IPS DF 19.7 (cell line): ENCODE results near the gene PCDHB11.
"Not testable (repeated sequence)": the region's sequence is repeated elsewhere in the genome, so short reads cannot be mapped to it uniquely, and the experiment has no call there.

ENCODE experiments used
- DNase-seq: peaks from one replicate; pipeline ENCODE4 v3.0.0-alpha.2; 2013; ENCODE audit warnings: low read depth, low spot score

Gene PCDHB11

DNA sequence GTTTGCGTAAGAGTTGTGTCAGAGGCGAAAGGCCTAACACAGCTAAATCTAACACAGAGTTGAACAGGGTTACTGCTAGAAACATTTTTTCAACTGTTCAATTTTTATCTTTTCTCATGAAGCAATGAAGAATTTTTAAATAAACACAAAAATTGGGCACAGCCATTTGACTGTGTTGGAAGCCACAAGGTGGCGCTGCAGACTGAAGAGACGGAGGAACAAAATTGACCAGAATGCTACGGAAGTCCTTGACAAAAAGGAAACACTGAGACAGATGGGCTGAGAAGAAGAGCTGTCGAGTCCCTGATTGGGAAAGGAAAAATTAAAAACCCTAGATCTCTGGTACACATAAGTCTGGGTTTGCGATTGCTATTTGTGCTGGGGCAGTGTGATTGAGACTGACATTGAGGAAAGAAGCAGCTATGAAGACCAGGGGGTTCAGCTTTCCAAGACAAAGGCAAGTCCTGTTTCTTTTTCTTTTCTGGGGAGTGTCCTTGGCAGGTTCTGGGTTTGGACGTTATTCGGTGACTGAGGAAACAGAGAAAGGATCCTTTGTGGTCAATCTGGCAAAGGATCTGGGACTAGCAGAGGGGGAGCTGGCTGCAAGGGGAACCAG lies 12.4 kb upstream of the PCDHB11 start, which contains the start of gene PCDHB9:
TSS of gene PCDHB9 (plus strand) at position 265 of the 616 bp plus-strand sequence. CDS start at position 423, 158 bp downstream.
- DNase-seq: no peak

DNA sequence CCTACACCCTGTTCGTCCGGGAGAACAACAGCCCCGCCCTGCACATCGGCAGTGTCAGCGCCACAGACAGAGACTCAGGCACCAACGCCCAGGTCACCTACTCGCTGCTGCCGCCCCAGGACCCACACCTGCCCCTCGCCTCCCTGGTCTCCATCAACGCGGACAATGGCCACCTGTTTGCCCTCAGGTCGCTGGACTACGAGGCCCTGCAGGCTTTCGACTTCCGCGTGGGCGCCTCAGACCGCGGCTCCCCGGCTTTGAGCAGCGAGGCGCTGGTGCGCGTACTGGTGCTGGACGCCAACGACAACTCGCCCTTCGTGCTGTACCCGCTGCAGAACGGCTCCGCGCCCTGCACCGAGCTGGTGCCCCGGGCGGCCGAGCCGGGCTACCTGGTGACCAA lies 10.7 kb upstream of the PCDHB11 start:
- DNase-seq: not testable (repeated sequence)

DNA sequence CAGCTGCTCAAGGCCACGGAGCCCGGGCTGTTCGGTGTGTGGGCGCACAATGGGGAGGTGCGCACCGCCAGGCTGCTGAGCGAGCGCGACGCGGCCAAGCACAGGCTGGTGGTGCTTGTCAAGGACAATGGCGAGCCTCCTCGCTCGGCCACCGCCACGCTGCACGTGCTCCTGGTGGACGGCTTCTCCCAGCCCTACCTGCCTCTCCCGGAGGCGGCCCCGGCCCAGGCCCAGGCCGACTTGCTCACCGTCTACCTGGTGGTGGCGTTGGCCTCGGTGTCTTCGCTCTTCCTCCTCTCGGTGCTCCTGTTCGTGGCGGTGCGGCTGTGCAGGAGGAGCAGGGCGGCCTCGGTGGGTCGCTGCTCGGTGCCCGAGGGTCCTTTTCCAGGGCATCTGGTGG lies 10.3 kb upstream of the PCDHB11 start:
- not testable (repeated sequence) for DNase-seq

DNA sequence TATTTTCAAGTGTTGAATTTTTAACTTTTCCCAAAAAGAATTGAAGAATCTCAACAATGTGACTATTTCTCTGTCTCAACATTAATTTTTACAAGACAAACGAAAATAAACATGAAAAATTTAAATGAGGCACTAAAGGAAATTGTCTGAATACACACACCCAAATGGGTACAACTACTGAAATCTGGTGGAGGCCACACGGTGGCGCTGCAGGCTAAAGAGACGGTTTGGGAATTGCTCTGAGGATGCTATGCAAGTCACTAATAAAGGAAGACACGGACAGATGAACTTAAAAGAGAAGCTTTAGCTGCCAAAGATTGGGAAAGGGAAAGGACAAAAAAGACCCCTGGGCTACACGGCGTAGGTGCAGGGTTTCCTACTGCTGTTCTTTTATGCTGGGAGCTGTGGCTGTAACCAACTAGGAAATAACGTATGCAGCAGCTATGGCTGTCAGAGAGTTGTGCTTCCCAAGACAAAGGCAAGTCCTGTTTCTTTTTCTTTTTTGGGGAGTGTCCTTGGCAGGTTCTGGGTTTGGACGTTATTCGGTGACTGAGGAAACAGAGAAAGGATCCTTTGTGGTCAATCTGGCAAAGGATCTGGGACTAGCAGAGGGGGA lies 7.2 kb upstream of the PCDHB11 start, which contains the start of gene PCDHB10:
TSS of gene PCDHB10 (plus strand) at position 244 of the 616 bp plus-strand sequence. CDS start at position 444, 200 bp downstream.
- no peak for DNase-seq

DNA sequence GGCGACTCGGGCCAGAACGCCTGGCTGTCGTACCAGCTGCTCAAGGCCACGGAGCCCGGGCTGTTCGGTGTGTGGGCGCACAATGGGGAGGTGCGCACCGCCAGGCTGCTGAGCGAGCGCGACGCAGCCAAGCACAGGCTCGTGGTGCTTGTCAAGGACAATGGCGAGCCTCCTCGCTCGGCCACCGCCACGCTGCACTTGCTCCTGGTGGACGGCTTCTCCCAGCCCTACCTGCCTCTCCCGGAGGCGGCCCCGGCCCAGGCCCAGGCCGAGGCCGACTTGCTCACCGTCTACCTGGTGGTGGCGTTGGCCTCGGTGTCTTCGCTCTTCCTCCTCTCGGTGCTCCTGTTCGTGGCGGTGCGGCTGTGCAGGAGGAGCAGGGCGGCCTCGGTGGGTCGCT lies 5.1 kb upstream of the PCDHB11 start:
- DNase-seq: not testable (repeated sequence)

DNA sequence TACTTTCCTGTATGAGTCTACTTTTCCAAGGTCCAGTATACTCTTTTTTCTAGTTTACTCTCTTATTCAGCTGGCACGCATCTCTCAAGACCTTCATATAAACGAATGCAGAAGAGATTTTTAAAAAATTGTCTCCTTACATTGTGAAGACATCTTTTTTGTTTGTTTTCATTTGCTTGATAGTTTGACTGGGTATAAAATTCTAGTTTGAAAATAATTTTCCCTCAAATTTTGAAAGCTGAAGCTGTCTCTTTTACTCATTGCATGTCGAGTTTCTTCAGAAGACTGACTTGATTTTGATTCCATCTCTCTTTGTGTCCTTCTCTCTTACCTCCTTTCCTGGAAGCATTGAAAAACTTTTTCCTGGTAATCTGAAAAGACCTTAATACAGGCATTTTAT lies 3.1 kb upstream of the PCDHB11 start:
- DNase-seq: no peak

DNA sequence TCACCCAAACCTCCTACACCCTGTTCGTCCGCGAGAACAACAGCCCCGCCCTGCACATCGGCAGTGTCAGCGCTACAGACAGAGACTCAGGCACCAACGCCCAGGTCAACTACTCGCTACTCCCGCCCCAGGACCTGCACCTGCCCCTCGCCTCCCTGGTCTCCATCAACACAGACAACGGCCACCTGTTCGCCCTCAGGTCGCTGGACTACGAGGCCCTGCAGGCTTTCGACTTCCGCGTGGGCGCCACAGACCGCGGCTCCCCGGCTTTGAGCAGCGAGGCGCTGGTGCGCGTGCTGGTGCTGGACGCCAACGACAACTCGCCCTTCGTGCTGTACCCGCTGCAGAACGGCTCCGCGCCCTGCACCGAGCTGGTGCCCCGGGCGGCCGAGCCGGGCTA lies 1.7 kb downstream of the PCDHB11 start:
- DNase-seq: not testable (repeated sequence)

DNA sequence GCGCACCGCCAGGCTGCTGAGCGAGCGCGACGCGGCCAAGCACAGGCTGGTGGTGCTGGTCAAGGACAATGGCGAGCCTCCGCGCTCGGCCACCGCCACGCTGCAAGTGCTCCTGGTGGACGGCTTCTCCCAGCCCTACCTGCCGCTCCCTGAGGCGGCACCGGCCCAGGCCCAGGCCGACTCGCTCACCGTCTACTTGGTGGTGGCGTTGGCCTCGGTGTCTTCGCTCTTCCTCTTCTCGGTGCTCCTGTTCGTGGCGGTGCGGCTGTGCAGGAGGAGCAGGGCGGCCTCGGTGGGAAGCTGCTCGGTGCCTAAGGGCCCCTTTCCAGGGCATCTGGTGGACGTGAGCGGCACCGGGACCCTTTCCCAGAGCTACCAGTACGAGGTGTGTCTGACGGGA lies 2.2 kb downstream of the PCDHB11 start:
- DNase-seq: not testable (repeated sequence)

DNA sequence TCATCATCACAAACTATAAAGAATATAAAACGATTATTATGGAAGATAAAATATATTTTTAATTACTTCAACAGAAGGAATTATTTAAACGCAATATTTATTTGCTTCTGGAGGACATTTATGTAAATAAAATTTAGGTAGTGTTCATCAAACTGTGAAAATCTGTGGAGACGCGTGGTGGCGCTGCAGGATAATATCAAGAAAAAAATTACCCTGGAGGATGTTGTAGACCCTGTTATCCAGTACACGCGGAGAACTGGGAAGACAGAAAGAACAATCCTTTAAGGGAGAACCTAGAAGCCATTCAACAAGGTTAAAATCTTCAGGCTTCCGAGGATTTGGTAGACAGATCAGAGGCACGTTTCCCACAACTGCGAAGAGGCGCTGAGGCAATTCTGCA lies 9.1 kb downstream of the PCDHB11 start, which contains the start of gene PCDHB12:
TSS of gene PCDHB12 (plus strand) at position 242 of the 400 bp plus-strand sequence. CDS start 189 bp downstream, outside the sequence.
- no peak for DNase-seq

DNA sequence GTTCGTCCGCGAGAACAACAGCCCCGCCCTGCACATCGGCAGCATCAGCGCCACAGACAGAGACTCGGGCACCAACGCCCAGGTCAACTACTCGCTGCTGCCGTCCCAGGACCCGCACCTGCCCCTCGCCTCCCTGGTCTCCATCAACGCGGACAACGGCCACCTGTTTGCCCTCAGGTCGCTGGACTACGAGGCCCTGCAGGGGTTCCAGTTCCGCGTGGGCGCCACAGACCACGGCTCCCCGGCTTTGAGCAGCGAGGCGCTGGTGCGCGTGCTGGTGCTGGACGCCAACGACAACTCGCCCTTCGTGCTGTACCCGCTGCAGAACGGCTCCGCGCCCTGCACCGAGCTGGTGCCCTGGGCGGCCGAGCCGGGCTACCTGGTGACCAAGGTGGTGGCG lies 10.9 kb downstream of the PCDHB11 start:
- not testable (repeated sequence) for DNase-seq

DNA sequence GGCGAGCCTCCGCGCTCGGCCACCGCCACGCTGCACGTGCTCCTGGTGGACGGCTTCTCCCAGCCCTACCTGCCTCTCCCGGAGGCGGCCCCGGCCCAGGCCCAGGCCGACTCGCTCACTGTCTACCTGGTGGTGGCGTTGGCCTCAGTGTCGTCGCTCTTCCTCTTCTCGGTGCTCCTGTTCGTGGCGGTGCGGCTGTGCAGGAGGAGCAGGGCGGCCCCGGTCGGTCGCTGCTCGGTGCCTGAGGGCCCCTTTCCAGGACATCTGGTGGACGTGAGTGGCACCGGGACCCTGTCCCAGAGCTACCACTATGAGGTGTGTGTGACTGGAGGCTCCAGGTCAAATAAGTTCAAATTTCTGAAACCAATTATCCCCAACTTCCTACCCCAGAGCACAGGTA lies 11.4 kb downstream of the PCDHB11 start:
- DNase-seq: not testable (repeated sequence)

DNA sequence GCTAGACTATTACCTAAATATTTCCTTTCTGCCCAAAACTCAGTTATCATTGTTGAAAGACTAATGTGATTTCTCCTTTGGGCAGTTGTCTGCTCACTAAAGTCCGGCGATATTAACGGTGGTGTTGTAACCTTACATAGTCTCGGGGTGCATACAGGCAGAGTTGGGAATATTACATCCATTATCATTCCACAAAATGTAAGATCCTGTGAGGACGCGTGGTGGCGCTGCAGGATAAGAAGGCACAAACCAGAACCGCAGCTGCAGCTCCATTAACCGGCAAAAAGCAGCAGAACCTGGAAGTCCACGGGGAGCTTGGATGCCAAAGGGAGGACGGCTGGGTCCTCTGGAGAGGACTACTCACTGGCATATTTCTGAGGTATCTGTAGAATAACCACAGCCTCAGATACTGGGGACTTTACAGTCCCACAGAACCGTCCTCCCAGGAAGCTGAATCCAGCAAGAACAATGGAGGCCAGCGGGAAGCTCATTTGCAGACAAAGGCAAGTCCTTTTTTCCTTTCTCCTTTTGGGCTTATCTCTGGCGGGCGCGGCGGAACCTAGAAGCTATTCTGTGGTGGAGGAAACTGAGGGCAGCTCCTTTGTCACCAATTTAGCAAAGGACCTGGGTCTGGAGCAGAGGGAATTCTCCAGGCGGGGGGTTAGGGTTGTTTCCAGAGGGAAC lies 14.4 kb downstream of the PCDHB11 start, which contains the start of gene PCDHB13:
TSS of gene PCDHB13 (plus strand) at position 264 of the 684 bp plus-strand sequence. CDS start at position 469, 205 bp downstream.
- not testable (repeated sequence) for DNase-seq

DNA sequence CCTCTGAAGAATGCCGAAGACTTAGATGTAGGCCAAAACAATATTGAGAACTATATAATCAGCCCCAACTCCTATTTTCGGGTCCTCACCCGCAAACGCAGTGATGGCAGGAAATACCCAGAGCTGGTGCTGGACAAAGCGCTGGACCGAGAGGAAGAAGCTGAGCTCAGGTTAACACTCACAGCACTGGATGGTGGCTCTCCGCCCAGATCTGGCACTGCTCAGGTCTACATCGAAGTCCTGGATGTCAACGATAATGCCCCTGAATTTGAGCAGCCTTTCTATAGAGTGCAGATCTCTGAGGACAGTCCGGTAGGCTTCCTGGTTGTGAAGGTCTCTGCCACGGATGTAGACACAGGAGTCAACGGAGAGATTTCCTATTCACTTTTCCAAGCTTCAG lies 15.2 kb downstream of the PCDHB11 start:
- DNase-seq: not testable (repeated sequence)

DNA sequence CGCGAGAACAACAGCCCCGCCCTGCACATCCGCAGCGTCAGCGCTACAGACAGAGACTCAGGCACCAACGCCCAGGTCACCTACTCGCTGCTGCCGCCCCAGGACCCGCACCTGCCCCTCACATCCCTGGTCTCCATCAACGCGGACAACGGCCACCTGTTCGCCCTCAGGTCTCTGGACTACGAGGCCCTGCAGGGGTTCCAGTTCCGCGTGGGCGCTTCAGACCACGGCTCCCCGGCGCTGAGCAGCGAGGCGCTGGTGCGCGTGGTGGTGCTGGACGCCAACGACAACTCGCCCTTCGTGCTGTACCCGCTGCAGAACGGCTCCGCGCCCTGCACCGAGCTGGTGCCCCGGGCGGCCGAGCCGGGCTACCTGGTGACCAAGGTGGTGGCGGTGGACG lies 16.1 kb downstream of the PCDHB11 start:
- not testable (repeated sequence) for DNase-seq

DNA sequence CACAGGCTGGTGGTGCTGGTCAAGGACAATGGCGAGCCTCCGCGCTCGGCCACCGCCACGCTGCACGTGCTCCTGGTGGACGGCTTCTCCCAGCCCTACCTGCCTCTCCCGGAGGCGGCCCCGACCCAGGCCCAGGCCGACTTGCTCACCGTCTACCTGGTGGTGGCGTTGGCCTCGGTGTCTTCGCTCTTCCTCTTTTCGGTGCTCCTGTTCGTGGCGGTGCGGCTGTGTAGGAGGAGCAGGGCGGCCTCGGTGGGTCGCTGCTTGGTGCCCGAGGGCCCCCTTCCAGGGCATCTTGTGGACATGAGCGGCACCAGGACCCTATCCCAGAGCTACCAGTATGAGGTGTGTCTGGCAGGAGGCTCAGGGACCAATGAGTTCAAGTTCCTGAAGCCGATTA lies 16.6 kb downstream of the PCDHB11 start:
- DNase-seq: not testable (repeated sequence)

DNA sequence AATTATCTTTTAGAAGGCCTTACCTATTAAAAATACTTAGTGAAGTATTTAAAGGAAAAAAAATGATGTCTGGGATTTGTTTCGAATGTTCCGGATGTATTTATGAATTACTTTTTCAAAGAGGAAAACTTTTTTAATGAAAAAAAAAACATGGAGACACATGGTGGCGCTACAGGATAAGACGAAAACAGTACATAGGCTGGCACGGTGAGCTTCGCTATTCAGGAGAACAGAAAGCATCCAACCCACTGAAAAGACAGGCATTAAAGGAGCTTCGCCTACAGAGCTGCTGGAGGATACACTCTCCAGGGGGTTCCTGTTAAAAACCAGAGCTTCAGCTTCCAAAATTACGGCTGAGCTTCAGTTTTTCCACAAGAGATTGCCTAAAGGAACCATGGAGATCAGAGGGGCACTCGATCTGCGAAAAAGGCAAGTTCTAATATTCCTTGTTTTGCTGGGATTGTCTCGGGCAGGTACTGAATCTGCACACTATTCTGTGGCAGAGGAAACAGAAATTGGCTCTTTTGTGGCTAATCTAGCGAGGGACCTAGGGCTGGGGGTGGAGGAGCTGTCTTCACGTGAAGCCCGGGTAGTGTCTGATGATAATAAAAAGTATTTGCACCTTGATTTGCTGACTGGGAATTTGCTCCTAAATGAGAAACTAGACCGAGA lies 23.8 kb downstream of the PCDHB11 start, which contains the start of gene PCDHB14:
TSS of gene PCDHB14 (plus strand) at position 232 of the 672 bp plus-strand sequence. CDS start at position 395, 163 bp downstream.
- peak; percentile 77 for DNase-seq

DNA sequence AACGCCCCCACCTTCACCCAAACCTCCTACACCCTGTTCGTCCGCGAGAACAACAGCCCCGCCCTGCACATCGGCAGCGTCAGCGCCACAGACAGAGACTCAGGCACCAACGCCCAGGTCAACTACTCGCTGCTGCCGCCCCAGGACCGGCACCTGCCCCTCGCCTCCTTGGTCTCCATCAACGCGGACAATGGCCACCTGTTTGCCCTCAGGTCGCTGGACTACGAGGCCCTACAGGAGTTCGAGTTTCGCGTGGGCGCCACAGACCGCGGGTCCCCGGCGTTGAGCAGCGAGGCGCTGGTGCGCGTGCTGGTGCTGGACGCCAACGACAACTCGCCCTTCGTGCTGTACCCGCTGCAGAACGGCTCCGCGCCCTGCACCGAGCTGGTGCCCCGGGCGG lies 25.4 kb downstream of the PCDHB11 start:
- not testable (repeated sequence) for DNase-seq

DNA sequence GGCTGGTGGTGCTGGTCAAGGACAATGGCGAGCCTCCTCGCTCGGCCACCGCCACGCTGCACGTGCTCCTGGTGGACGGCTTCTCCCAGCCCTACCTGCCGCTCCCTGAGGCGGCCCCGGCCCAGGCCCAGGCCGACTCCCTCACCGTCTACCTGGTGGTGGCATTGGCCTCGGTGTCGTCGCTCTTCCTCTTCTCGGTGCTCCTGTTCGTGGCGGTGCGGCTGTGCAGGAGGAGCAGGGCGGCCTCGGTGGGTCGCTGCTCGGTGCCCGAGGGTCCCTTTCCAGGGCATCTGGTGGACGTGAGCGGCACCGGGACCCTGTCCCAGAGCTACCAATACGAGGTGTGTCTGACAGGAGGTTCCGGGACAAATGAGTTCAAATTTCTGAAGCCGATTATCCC lies 26.0 kb downstream of the PCDHB11 start:
- DNase-seq: not testable (repeated sequence)

DNA sequence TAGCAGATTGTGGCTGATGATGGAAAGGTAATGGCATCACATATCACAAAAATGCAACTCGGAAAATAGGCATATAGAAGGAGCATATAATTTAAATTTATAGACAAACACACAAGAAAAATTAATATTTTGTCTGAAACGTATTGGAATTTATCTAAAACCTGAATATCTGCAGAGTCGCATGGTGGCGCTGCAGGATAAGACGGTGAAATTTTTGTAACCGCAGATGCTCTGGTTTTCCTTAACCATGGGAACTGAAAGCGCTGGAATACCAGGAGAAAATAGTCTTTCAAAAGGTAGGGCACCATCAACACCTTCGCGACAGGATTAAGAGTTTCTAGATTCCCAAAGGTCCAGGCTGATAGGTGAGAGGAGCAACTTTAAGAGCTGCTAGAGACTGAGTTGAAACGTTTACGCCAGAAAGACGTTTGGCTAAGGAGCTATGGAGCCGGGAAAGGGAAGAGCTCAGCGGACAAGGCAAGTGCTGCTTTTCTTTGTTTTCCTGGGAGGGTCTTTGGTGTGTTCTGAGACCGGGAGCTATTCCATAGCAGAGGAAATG lies 34.8 kb downstream of the PCDHB11 start:
- DNase-seq: no peak

DNA sequence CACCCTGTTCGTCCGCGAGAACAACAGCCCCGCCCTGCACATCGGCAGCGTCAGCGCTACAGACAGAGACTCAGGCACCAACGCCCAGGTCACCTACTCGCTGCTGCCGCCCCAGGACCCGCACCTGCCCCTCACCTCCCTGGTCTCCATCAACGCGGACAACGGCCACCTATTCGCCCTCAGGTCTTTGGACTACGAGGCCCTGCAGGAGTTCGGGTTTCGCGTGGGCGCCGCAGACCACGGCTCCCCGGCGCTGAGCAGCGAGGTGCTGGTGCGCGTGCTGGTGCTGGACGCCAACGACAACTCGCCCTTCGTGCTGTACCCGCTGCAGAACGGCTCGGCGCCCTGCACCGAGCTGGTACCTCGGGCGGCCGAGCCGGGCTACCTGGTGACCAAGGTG lies 36.5 kb downstream of the PCDHB11 start:
- not testable (repeated sequence) for DNase-seq
